ENCODE data around the gene CCP110. TPM values are rescaled to one million over a fixed set of nuclear protein-coding genes. Genes with fewer than 3 reads are reported as not detected.

CCP110 gene
- total and polyA plus RNA-seq, 2 of the 13 experiments (the other 11 are each of a cell fraction or from before 2014, with no cell fraction given): 10.0 to 11.1 TPM

DNA sequence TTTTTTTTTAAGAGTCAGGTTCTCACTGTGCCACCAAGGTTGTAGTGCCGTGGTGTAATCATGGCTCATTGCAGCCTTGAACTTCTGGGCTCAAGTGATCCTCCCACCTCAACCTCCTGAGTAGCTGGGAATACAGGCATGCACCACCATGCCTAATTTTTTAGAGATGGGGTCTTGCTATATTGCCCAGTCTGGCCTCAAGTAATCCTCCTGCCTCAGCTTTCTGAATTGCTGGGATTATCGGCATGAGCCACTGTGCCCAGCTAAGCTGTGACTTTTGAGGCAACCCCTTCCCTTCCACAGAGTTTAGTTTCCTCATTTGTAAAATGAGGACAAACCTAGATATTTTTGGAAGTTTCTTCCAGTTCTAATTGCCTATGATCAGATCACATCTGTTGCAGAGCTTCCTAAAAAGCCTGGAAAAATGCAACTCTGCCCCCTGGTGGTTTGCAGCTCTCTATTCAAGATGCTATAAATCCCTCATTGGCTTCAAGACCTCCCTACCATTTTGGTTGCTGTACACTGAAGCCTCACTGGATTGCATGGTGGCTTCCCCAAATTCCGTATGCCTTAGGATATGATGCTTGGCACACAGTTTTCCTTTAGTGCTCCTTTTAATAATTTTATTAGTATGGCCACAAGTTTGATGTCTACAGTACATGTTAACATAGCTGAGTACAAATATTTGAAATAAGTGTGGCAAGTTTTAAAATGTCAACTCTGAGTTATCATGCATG is 21.2 kb upstream of the CCP110 start:
- no peaks in the 10 kb centered on the region for H3K4me1 ChIP-seq (ENCODE audit: insufficient read depth, low read length)
- in situ Hi-C loops (cut with HindIII; ENCODE audit: extremely low pct_ligation_motif_present, low pct_unique_long_range_greater_than_20kb): loop anchor here (5.0 to 10.0 kb wide), 3 partner anchors 115 to 415 kb away; no protein-coding TSS in a partner anchor
- no peak overlapping the region for H3K4me2 ChIP-seq (ENCODE audit: low read depth, low read length)
- H4K20me1 ChIP-seq (ENCODE audit: insufficient read depth, low read length): no peaks in the 10 kb centered on the region
- H3K9me3 ChIP-seq (ENCODE audit: low read length): no peaks in the 10 kb centered on the region
- H3K27ac ChIP-seq (ENCODE audit: extremely low read length, insufficient read depth, low read length): no peak overlapping the region
- H3K4me3 ChIP-seq (replicated peaks in 1 of 3; ENCODE audit: insufficient read depth in 1 of 3, low read depth in 2 of 3, low read length in 3 of 3): no peak overlapping the region
- no TSS peak for BruUV-seq (replicated peaks)
- no peak overlapping the region for H3K9ac ChIP-seq (ENCODE audit: insufficient read depth, low read depth, low read length)
- ChIA-PET CTCF (ENCODE audit: low intra/inter-chr PET ratio, low total read pairs) (interaction anchor here (0.8 to 3.8 kb wide), 5 partner anchors 53 to 416 kb away, joined by 3 to 77 read pairs (median 12); partner anchors contain the start of gene VPS35L), POLR2A (interaction anchor here (1.2 to 1.4 kb wide), 2 partner anchors 19 to 113 kb away, joined by 3 to 8 read pairs; partner anchors contain the start of gene GDE1)
- H3K27me3 ChIP-seq (ENCODE audit: control insufficient read depth in 1 of 2, insufficient read depth in 2 of 2, low read length in 2 of 2): no peaks in the 10 kb centered on the region
- DNase-seq (ENCODE audit: low spot score): peak; percentile 84
- no peaks in the 10 kb centered on the region for H3K79me2 ChIP-seq (ENCODE audit: insufficient read depth, low read length)
- WGBS (ENCODE audit: low lambda C conversion rate): 94% methylated on average over 3 of the region's 3 CpGs
- peaks cover 23 to 47% of the 10 kb centered on the region in 2 experiments for H3K36me3 ChIP-seq (replicated peaks in 1 of 2; ENCODE audit: control insufficient read depth in 1 of 2, insufficient read depth in 2 of 2, low read length in 2 of 2)
- intact Hi-C loops (cut with micrococcal nuclease; ENCODE audit: unreplicated experiment): loop anchor here (1.0 kb wide), 2 partner anchors 113 to 416 kb away; no protein-coding TSS in a partner anchor
- peak; percentile 94 for ATAC-seq
- no peak overlapping the region for H2AFZ ChIP-seq (ENCODE audit: low read length)
- FAIRE-seq: peak; percentile 43
- TF ChIP-seq, protein P1, sequence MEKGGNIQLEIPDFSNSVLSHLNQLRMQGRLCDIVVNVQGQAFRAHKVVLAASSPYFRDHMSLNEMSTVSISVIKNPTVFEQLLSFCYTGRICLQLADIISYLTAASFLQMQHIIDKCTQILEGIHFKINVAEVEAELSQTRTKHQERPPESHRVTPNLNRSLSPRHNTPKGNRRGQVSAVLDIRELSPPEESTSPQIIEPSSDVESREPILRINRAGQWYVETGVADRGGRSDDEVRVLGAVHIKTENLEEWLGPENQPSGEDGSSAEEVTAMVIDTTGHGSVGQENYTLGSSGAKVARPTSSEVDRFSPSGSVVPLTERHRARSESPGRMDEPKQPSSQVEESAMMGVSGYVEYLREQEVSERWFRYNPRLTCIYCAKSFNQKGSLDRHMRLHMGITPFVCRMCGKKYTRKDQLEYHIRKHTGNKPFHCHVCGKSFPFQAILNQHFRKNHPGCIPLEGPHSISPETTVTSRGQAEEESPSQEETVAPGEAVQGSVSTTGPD (CRISPR knock-in tag; IDR thresholded peaks at IDR 0.05): no peak
- TF ChIP-seq ZNF335 (CRISPR knock-in tag; IDR thresholded peaks at IDR 0.05) (0 out of 2 replicates have a peak, but pooled peaks have one; percentile 53), RORA (CRISPR knock-in tag; IDR thresholded peaks at IDR 0.05) (no peak), ZNF432 (CRISPR knock-in tag; IDR thresholded peaks at IDR 0.05; ENCODE audit: borderline replicate concordance) (no peak), TAF15 (IDR thresholded peaks at IDR 0.05; ENCODE audit: low read depth, low read length, poor library complexity, severe bottlenecking) (no peak), ZNF431 (CRISPR knock-in tag; IDR thresholded peaks at IDR 0.05; ENCODE audit: borderline replicate concordance, low read depth) (no peak), MYNN (CRISPR knock-in tag; IDR thresholded peaks at IDR 0.05; ENCODE audit: low read depth) (no peak), ZNF775 (CRISPR knock-in tag; IDR thresholded peaks at IDR 0.05; ENCODE audit: borderline replicate concordance) (no peak), ZNF616 (CRISPR knock-in tag; IDR thresholded peaks at IDR 0.05; ENCODE audit: low read depth) (no peak), SALL1 (CRISPR knock-in tag; IDR thresholded peaks at IDR 0.05) (no peak)
- TF ChIP-seq, protein P2, sequence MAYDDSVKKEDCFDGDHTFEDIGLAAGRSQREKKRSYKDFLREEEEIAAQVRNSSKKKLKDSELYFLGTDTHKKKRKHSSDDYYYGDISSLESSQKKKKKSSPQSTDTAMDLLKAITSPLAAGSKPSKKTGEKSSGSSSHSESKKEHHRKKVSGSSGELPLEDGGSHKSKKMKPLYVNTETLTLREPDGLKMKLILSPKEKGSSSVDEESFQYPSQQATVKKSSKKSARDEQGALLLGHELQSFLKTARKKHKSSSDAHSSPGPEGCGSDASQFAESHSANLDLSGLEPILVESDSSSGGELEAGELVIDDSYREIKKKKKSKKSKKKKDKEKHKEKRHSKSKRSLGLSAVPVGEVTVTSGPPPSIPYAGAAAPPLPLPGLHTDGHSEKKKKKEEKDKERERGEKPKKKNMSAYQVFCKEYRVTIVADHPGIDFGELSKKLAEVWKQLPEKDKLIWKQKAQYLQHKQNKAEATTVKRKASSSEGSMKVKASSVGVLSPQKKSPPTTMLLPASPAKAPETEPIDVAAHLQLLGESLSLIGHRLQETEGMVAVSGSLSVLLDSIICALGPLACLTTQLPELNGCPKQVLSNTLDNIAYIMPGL (CRISPR knock-in tag; IDR thresholded peaks at IDR 0.05; ENCODE audit: borderline replicate concordance in 1 of 2, low read depth in 1 of 2): no peak
- TF ChIP-seq, protein P3, sequence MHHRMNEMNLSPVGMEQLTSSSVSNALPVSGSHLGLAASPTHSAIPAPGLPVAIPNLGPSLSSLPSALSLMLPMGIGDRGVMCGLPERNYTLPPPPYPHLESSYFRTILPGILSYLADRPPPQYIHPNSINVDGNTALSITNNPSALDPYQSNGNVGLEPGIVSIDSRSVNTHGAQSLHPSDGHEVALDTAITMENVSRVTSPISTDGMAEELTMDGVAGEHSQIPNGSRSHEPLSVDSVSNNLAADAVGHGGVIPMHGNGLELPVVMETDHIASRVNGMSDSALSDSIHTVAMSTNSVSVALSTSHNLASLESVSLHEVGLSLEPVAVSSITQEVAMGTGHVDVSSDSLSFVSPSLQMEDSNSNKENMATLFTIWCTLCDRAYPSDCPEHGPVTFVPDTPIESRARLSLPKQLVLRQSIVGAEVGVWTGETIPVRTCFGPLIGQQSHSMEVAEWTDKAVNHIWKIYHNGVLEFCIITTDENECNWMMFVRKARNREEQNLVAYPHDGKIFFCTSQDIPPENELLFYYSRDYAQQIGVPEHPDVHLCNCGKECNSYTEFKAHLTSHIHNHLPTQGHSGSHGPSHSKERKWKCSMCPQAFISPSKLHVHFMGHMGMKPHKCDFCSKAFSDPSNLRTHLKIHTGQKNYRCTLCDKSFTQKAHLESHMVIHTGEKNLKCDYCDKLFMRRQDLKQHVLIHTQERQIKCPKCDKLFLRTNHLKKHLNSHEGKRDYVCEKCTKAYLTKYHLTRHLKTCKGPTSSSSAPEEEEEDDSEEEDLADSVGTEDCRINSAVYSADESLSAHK (CRISPR knock-in tag; IDR thresholded peaks at IDR 0.05; ENCODE audit: borderline replicate concordance): no peak
- TF ChIP-seq, protein P4, sequence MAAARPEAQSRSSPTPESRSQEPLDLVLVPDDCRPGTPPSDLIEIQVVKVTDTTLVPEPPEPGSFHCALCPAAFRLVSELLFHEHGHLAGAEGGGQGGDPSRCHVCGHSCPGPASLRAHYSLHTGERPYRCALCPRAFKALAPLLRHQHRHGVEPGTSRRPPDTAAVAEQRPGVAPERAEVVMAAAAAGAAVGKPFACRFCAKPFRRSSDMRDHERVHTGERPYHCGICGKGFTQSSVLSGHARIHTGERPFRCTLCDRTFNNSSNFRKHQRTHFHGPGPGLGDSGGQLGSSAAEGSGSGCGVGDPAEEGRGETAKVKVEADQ (CRISPR knock-in tag; IDR thresholded peaks at IDR 0.05; ENCODE audit: borderline replicate concordance): no peak
